Adrenal gland (tissue), 12 donors: ENCODE measurements around the gene SOX10. TPM values are rescaled to one million over a fixed set of nuclear protein-coding genes. Genes with fewer than 3 reads are reported as not detected.

Experiments
- DNase-seq, 7 donors: peaks; one replicate each; pipeline ENCODE4 v3.0.0-alpha.2; 2019 to 2020
- H3K27ac ChIP-seq, 5 donors: fragments of 200-600 bp; sonication (generic) in 4 of 5; 1 replicate in 3 of 5; 2 replicates in 2 of 5; pipeline versions ENCODE4 v1.5.1 to v1.8.0; 2016 to 2020; ENCODE audit warnings: mild to moderate bottlenecking in 1 of 5
- H3K27me3 ChIP-seq: fragments of 200-600 bp; 2 replicates; pipeline ENCODE4 v1.8.0; 2021
- H3K36me3 ChIP-seq, 2 donors: fragments of 200-600 bp; replicated peaks in 1 of 2; 1 replicate in 1 of 2; 2 replicates in 1 of 2; pipeline versions ENCODE4 v1.5.1 to v1.8.0; 2018 to 2022
- H3K4me1 ChIP-seq, 2 donors: fragments of 200-600 bp; replicated peaks in 1 of 2; 1 replicate in 1 of 2; 2 replicates in 1 of 2; pipeline versions ENCODE4 v1.5.1 to v1.8.0; 2018 to 2021
- H3K4me3 ChIP-seq, 4 donors: fragments of 200-600 bp; sonication (generic) in 3 of 4; one replicate each; pipeline ENCODE4 v1.5.1; 2016 to 2018
- H3K9me3 ChIP-seq, 3 donors: fragments of 200-600 bp; sonication (generic) in 1 of 3; replicated peaks in 1 of 3; 1 replicate in 2 of 3; 2 replicates in 1 of 3; pipeline versions ENCODE4 v1.5.1 to v1.8.0; 2016 to 2021
- POLR2A ChIP-seq, 2 donors: fragments of 450-650 bp; IDR thresholded peaks; one replicate each; pipeline ENCODE4 v1.6.1; 2017; ENCODE audit warnings: antibody characterized with exemption in 2 of 2, mild to moderate bottlenecking in 2 of 2, moderate library complexity in 1 of 2
- WGBS, 4 donors: extraction: QIAGEN DNeasy Blood & Tissue Kit in 2 of 4; methylation state at CpG; one replicate each; pipeline versions ENCODE4 v1.1.5 to v1.1.7; 2013 to 2017; 5-methylcytosine and 5-hydroxymethylcytosine counted together
- intact Hi-C, 2 donors: fragments of 100-400 bp; cut with DNase I; formaldehyde crosslinking; loops; one replicate each; pipeline versions ENCODE4 v1.14.1 to v1.15.0; 2022 to 2023
- polyA plus RNA-seq, 3 donors: library from polyadenylated mRNA; stranded (reverse); fragments of 200-250 nt in 2 of 3; fragments of 350-450 nt in 1 of 3; fragmentation: Illumina TruSeq in 1 of 3; extraction: RNeasy Lipid Tissue Mini Kit (QIAGEN cat#74804) in 1 of 3; gene quantifications; one replicate each; pipeline ENCODE4 v1.2.3, GENCODE V29; 2013 to 2014
- total RNA-seq, 9 donors: library from RNA; depleted of rRNA in 4 of 9; stranded (reverse); fragments of >200 nt in 4 of 9; fragments of 120-200 nt in 1 of 9; fragmentation: NEBNext Ultra II Directional in 1 of 9; extraction: Animal tissue kit (Norgen Biotek cat#: 25700) in 1 of 9; gene quantifications; one replicate each; pipeline versions ENCODE4 v1.1.0 to v1.2.4, GENCODE V29; 2013 to 2023
- TF ChIP-seq, protein P1 (sequence below), 6 experiments: fragments of 450-650 bp in 4 of 6; fragments of 200-600 bp in 2 of 6; sonication (generic) in 1 of 6; IDR thresholded peaks; 1 replicate in 5 of 6; 2 replicates in 1 of 6; pipeline versions ENCODE4 v1.5.1 to v1.8.0; 2016 to 2021; ENCODE audit warnings: antibody characterized with exemption in 6 of 6, mild to moderate bottlenecking in 2 of 6, moderate library complexity in 1 of 6
- donor health status: healthy with polysubstance abuse.
- donor health status: Bipolar disorder and iron deficiency.
- donor health status: DM: yes; HTN: yes; CAD: no.
- donor health status: DM: no; HTN: no; CAD: no.
- donor health status: DM: no; HTN: no; CAD: no.
- donor health status: DM: yes; HTN: yes; CAD: no.

Gene SOX10
- total and polyA plus RNA-seq, 12 donors = 0.16 to 5.4 (median 0.78) TPM; not detected in 1

DNA sequence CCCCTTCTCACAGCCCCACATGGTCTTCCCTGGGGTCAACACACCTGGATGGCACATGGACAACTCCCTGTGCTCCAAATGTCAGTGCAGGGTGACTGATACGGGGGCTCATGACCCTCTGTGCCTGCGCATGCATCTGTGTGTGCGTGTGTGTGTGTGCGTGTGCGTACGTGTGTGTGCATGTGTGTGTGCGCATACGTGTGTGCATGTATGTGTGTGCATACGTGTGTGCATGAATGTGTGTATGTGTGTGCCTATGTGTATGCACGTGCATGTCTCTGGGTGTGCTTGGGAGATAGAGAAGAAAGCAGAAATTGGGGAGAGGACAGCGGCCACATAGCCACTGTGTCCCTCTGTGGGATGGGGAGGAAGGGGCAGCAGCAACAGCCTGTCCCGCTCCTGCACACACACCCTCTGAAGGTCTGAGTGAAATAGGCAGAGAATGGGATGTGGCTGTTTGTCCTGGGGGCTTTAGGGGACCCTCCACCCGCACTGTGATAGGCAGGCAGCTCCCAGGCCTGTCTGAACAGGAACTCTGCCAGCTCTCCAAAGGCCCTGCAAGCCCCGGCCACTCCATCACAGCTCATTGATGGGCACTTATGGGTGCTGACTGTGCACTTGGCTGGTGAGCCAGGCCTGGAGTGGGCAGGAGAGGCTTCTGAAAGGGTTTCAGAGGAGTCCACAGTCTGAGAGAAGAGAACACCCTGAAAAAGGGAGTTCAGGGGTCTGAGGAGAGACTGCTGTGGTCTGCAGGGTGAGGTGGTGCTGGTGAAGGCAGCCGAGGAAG, 44.2 kb upstream of the SOX10 start:
- Histone ChIP-seq H3K36me3 (no peaks in the 10 kb centered on the region), H3K4me1 (peaks cover 3% of the 10 kb centered on the region in 2 donors), H3K27ac (no peak overlapping the region), H3K9me3 (no peaks in the 10 kb centered on the region), H3K27me3 (no peaks in the 10 kb centered on the region), H3K4me3 (no peak overlapping the region)
- WGBS, 4 donors = 87 to 90% (median 88%) methylated on average over 13 to 15 of the region's 15 CpGs
- intact Hi-C loops = no loop called here
- DNase-seq = no peak
- TF ChIP-seq POLR2A (IDR thresholded peaks at IDR 0.05) = no peak
- TF ChIP-seq, protein P1, sequence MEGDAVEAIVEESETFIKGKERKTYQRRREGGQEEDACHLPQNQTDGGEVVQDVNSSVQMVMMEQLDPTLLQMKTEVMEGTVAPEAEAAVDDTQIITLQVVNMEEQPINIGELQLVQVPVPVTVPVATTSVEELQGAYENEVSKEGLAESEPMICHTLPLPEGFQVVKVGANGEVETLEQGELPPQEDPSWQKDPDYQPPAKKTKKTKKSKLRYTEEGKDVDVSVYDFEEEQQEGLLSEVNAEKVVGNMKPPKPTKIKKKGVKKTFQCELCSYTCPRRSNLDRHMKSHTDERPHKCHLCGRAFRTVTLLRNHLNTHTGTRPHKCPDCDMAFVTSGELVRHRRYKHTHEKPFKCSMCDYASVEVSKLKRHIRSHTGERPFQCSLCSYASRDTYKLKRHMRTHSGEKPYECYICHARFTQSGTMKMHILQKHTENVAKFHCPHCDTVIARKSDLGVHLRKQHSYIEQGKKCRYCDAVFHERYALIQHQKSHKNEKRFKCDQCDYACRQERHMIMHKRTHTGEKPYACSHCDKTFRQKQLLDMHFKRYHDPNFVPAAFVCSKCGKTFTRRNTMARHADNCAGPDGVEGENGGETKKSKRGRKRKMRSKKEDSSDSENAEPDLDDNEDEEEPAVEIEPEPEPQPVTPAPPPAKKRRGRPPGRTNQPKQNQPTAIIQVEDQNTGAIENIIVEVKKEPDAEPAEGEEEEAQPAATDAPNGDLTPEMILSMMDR (IDR thresholded peaks at IDR 0.05) = no peak

DNA sequence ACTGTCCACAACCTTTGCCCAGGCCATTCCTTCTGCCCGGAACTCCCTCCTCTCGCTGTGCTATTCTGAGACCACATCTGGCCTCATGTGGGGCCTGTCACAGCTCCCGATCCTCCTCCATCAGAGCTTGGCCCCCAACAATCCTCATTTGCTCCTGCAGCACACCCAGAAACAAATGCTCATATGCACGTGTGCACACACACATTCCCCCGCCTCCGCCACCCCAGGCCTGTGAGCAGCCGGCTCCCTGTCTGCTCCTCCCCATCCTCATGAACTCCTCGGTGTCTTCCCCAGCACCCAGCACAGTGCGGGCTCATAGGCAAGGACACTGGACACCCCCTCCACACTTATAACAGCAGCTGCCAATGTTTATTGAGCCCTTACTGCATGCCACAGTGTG, 43.1 kb upstream of the SOX10 start:
- no peak for DNase-seq
- no peak overlapping the region for H3K27ac ChIP-seq
- no peak overlapping the region for H3K4me3 ChIP-seq
- 79 to 88% (median 81%) methylated on average over 9 of the region's 9 CpGs for WGBS, 4 donors
- TF ChIP-seq POLR2A (IDR thresholded peaks at IDR 0.05) = no peak
- TF ChIP-seq, protein P1 (IDR thresholded peaks at IDR 0.05) = no peak
- no peaks in the 10 kb centered on the region for H3K36me3 ChIP-seq
- H3K4me1 ChIP-seq = no peaks in the 10 kb centered on the region
- H3K9me3 ChIP-seq = no peaks in the 10 kb centered on the region
- intact Hi-C loops = no loop called here
- no peaks in the 10 kb centered on the region for H3K27me3 ChIP-seq

DNA sequence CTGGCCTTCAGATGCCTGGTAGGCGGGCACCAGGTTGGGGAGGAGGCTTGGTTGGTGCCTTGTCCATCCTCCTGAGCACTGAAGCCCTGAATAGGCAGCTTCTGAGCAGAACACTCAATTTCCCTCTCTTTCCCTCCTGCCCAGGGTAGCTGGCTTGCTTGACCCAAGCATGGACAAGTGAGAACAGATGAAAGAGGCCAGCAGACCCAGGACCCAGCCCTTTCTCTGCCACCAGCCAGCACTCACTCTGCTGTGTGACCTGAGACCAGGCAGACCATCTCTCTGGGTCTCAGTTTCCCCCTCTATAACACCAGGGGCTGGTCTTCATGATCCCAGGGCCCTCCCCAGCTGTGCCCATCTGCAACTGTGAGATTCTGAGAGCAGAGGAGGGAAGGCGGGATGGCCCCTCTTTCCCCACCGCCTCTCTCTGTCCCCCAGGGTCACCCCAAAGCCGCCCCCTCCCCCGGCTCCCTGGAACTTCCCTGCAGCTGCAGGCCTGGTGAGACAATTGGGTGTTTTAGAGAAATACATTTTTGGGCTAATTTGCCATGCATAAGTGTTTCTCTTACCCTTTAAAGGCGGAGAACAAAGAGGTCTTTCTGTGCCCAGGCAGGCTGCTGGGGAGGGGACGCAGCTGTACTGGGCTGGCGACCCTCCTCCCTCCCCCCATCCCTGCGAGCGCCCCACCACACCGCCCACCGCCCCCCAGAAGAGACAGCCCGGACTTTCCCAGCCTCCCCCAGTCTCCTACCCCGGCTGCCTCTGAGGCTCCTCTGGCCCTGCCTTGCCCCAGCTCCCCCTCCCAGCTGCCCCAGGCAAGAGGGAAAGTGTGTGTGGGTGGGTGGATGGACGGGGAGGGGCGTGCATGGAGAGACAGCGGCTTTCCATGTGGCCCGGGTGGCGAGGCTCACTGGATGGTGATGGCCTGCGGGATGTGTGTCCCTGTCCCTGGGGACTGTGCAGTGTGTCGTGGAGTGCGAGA, 42.1 kb upstream of the SOX10 start:
- DNase-seq = no peak
- Histone ChIP-seq H3K9me3 (no peaks in the 10 kb centered on the region), H3K4me1 (no peaks in the 10 kb centered on the region), H3K4me3 (no peak overlapping the region), H3K27me3 (no peaks in the 10 kb centered on the region), H3K27ac (no peak overlapping the region), H3K36me3 (no peaks in the 10 kb centered on the region)
- 74 to 82% (median 81%) methylated on average over 15 to 22 of the region's 22 CpGs for WGBS, 4 donors
- TF ChIP-seq POLR2A (IDR thresholded peaks at IDR 0.05) = no peak
- TF ChIP-seq, protein P1 (IDR thresholded peaks at IDR 0.05) = no peak
- intact Hi-C loops = no loop called here

DNA sequence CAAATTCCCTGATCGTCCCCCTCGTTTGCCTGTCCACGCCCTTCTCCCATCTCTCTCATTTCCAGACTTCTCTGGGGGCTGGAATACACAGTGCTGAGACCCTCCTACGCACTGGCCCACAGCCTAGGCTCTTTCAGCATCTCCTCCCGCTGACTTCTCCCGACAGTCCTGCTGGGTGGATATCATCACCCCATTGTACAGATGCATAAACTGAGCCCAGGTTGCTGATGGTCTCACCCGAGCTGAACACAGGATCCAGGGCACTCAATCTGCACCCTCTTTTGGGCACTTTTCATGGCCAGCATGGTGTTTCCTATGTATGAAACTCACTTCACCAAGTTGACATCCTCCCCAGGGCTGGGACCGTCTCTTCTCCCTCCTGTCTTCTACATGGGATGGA, 41.2 kb upstream of the SOX10 start:
- WGBS, 4 donors = 88 to 91% (median 89%) methylated on average over 8 of the region's 8 CpGs
- Histone ChIP-seq H3K27ac (no peak overlapping the region), H3K36me3 (no peaks in the 10 kb centered on the region), H3K4me3 (no peak overlapping the region), H3K4me1 (no peaks in the 10 kb centered on the region), H3K9me3 (no peaks in the 10 kb centered on the region), H3K27me3 (no peaks in the 10 kb centered on the region)
- TF ChIP-seq POLR2A (IDR thresholded peaks at IDR 0.05) = no peak
- TF ChIP-seq, protein P1 (IDR thresholded peaks at IDR 0.05) = no peak
- intact Hi-C loops = no loop called here
- DNase-seq = no peak
